ENCODE results near the gene CLEC16A.

GRCh38 chr16:11035096-11035495 is 90.7 kb downstream of the CLEC16A start:
- TF ChIP-seq CTCF (IDR thresholded peaks at IDR 0.05), result no peak
- no peak for TF ChIP-seq EZH2 (IDR thresholded peaks at IDR 0.05; ENCODE audit: borderline replicate concordance, insufficient read depth, low read depth, low read length, poor library complexity, severe bottlenecking)
